Tibial nerve (tissue), 3 donors: ENCODE results near the gene FBLN1.

Experiments
- POLR2A ChIP-seq, 2 donors: fragments of 450-650 bp; IDR thresholded peaks; one replicate each; pipeline ENCODE4 v1.6.1; 2017; ENCODE audit warnings: antibody characterized with exemption in 2 of 2, mild to moderate bottlenecking in 2 of 2, moderate library complexity in 2 of 2
- TF ChIP-seq, protein P1 (sequence below), 5 experiments: fragments of 200-600 bp in 3 of 5; fragments of 450-650 bp in 2 of 5; sonication (generic) in 3 of 5; IDR thresholded peaks; one replicate each; pipeline ENCODE4 v1.5.1; 2016 to 2019; ENCODE audit warnings: antibody characterized with exemption in 5 of 5, mild to moderate bottlenecking in 3 of 5, moderate library complexity in 2 of 5

DNA sequence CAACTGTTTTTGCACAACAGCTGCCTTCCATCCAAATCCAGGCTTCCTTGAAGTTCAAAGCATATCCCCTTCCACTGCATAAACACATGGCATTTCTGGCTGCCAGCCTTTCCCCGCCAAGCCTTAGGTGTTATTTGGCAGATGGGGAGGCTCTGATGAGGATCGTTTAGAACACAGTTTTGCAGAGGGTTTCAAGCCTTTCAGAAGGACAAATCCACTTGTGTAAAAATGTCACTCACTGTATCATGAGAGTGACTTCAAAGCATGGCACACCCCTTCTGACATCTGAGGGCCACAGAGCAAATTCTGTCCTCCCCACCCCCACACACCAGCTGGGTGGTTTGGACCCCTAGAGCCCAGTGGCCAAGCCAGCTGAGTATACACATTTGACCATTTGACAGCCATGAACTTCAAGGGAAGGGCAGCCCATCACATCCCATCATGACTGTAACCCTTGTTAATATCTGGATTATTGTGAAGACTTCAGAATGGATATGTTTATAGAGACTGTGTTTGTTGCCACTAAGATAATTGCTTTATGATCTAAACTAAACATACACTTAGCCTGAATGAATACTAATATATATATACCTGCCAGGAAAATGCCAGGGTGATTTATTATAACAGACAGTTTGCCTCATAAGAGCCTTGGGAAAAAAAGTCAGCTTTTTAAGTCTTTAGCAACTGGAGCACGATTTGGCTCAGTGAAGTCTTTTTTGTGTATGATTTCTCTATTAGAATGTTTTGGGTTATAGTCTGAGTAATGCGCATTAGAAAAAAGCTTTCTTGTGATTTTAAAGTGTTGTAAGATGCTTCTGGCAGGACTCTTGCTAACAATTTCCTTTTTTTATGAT is 31.9 kb downstream of the FBLN1 start:
- no peak for TF ChIP-seq POLR2A (IDR thresholded peaks at IDR 0.05)
- TF ChIP-seq, protein P1, sequence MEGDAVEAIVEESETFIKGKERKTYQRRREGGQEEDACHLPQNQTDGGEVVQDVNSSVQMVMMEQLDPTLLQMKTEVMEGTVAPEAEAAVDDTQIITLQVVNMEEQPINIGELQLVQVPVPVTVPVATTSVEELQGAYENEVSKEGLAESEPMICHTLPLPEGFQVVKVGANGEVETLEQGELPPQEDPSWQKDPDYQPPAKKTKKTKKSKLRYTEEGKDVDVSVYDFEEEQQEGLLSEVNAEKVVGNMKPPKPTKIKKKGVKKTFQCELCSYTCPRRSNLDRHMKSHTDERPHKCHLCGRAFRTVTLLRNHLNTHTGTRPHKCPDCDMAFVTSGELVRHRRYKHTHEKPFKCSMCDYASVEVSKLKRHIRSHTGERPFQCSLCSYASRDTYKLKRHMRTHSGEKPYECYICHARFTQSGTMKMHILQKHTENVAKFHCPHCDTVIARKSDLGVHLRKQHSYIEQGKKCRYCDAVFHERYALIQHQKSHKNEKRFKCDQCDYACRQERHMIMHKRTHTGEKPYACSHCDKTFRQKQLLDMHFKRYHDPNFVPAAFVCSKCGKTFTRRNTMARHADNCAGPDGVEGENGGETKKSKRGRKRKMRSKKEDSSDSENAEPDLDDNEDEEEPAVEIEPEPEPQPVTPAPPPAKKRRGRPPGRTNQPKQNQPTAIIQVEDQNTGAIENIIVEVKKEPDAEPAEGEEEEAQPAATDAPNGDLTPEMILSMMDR (IDR thresholded peaks at IDR 0.05): no peak
